GF-D8 (cell line): Measurements from ENCODE around the gene ICAM5.
A peak's percentile ranks its signal among the peaks of the same experiment; 100 is the strongest.
"Not testable (repeated sequence)": the region's sequence is repeated elsewhere in the genome, so short reads cannot be mapped to it uniquely, and the experiment has no call there.

Experiments used
- DNase-seq: peaks from one replicate; lab custom pipeline; 2025; lab: John Stamatoyannopoulos, UW

The ICAM5 gene

GRCh38 chr19:10270180-10270615, 19.6 kb upstream of the ICAM5 start:
- DNase-seq = peak; percentile 90

GRCh38 chr19:10270616-10271394, 18.9 kb upstream of the ICAM5 start, which contains the start of gene ICAM1:
Gene ICAM1, plus strand, starts transcription at chr19:10271120. Its CDS starts 40 bp downstream, at chr19:10271160.
- peak; percentile 83 for DNase-seq

- DNase-seq = peak; percentile 30
Observed at GRCh38 chr19:10271543-10272086, 18.1 kb upstream of the ICAM5 start.

GRCh38 chr19:10274589-10274988, 15.2 kb upstream of the ICAM5 start:
- no peak for DNase-seq

GRCh38 chr19:10277795-10278589, 11.8 kb upstream of the ICAM5 start:
- DNase-seq = no peak

GRCh38 chr19:10278935-10279334, 10.8 kb upstream of the ICAM5 start:
- no peak for DNase-seq

- peak; percentile 36 for DNase-seq
Observed at GRCh38 chr19:10279737-10280442, 9.9 kb upstream of the ICAM5 start.

- DNase-seq = not testable (repeated sequence)
Observed at GRCh38 chr19:10282043-10282442, 7.7 kb upstream of the ICAM5 start.

- DNase-seq = no peak
Observed at GRCh38 chr19:10283301-10284064, 6.3 kb upstream of the ICAM5 start.

- no peak for DNase-seq
Observed at GRCh38 chr19:10284065-10284959, 5.4 kb upstream of the ICAM5 start.

GRCh38 chr19:10284960-10285278, 4.8 kb upstream of the ICAM5 start:
- DNase-seq = no peak

- no peak for DNase-seq
Observed at GRCh38 chr19:10285393-10285792, 4.4 kb upstream of the ICAM5 start.

GRCh38 chr19:10286803-10287737, 2.7 kb upstream of the ICAM5 start, which contains the start of gene ICAM4:
Gene ICAM4, plus strand, starts transcription at chr19:10286955. Its CDS starts 58 bp downstream, at chr19:10287013.
- peak; percentile 93 for DNase-seq

GRCh38 chr19:10288662-10289166, 1.0 kb upstream of the ICAM5 start:
- peak; percentile 87 for DNase-seq

- DNase-seq = peak; percentile 75
Observed at GRCh38 chr19:10289167-10289835, 451 bp upstream of the ICAM5 start.

GRCh38 chr19:10290357-10290875, 664 bp downstream of the ICAM5 start:
- DNase-seq = no peak

- no peak for DNase-seq
Observed at GRCh38 chr19:10290876-10291553, 1.3 kb downstream of the ICAM5 start.
